Subcutaneous adipose tissue (tissue), 4 donors: Measurements from ENCODE around the gene PLAGL1. TPM values are rescaled to one million over a fixed set of nuclear protein-coding genes. Genes with fewer than 3 reads are reported as not detected.

Experiments used
- CTCF ChIP-seq: fragments of 450-650 bp; IDR thresholded peaks from one replicate; pipeline ENCODE4 v1.5.1; 2016; ENCODE audit warnings: low read depth, mild to moderate bottlenecking, control low read depth, antibody characterized with exemption, moderate library complexity
- total RNA-seq, 4 donors: library from RNA; depleted of rRNA; stranded (reverse); fragments of >200 nt; gene quantifications; one replicate each; pipeline ENCODE4 v1.1.0, GENCODE V29; 2016

The PLAGL1 gene
- total RNA-seq, 4 donors from 2014 or later, result 26.0 to 59.7 (median 41.1) TPM

- TF ChIP-seq CTCF, result no peak
These were observed 55.8 kb downstream of the PLAGL1 start for GRCh38 chr6:143952060-143952778.

- TF ChIP-seq CTCF, result no peak
These were observed 57.2 kb downstream of the PLAGL1 start for GRCh38 chr6:143950875-143951274.

- TF ChIP-seq CTCF, result no peak
These were observed 58.1 kb downstream of the PLAGL1 start for GRCh38 chr6:143949962-143950361.

- TF ChIP-seq CTCF, result no peak
These were observed 58.5 kb downstream of the PLAGL1 start for GRCh38 chr6:143949535-143949934.

GRCh38 chr6:143948208-143948607 lies 59.9 kb downstream of the PLAGL1 start:
- no peak for TF ChIP-seq CTCF

- TF ChIP-seq CTCF, result no peak
These were observed 66.0 kb downstream of the PLAGL1 start for GRCh38 chr6:143941852-143942627.

GRCh38 chr6:143940011-143940597 lies 68.0 kb downstream of the PLAGL1 start:
- no peak for TF ChIP-seq CTCF
